ENCODE measurements around the gene CLPTM1.

DNA sequence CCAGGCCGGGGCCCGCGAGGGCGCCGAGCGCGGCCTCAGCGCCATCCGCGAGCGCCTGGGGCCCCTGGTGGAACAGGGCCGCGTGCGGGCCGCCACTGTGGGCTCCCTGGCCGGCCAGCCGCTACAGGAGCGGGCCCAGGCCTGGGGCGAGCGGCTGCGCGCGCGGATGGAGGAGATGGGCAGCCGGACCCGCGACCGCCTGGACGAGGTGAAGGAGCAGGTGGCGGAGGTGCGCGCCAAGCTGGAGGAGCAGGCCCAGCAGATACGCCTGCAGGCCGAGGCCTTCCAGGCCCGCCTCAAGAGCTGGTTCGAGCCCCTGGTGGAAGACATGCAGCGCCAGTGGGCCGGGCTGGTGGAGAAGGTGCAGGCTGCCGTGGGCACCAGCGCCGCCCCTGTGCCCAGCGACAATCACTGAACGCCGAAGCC is 46.3 kb upstream of the CLPTM1 start:
- TF ChIP-seq, protein P1, sequence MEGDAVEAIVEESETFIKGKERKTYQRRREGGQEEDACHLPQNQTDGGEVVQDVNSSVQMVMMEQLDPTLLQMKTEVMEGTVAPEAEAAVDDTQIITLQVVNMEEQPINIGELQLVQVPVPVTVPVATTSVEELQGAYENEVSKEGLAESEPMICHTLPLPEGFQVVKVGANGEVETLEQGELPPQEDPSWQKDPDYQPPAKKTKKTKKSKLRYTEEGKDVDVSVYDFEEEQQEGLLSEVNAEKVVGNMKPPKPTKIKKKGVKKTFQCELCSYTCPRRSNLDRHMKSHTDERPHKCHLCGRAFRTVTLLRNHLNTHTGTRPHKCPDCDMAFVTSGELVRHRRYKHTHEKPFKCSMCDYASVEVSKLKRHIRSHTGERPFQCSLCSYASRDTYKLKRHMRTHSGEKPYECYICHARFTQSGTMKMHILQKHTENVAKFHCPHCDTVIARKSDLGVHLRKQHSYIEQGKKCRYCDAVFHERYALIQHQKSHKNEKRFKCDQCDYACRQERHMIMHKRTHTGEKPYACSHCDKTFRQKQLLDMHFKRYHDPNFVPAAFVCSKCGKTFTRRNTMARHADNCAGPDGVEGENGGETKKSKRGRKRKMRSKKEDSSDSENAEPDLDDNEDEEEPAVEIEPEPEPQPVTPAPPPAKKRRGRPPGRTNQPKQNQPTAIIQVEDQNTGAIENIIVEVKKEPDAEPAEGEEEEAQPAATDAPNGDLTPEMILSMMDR (IDR thresholded peaks at IDR 0.05) = no peak
- no peak for TF ChIP-seq POLR2A (IDR thresholded peaks at IDR 0.05)

Measured in breast epithelium (tissue), 3 donors.